Trophoblast cell (in vitro differentiated cells and primary cell): ENCODE measurements around the gene TSPO.
A peak's percentile ranks its signal among the peaks of the same experiment; 100 is the strongest.

ENCODE experiments used
- DNase-seq, 2 donors: peaks; one replicate each; pipeline ENCODE4 v3.0.0-alpha.2; 2016
- H2AFZ ChIP-seq: 2 replicates; pipeline ENCODE4 v1.6.1; 2013; ENCODE audit warnings: low read length, moderate library complexity, mild to moderate bottlenecking; ENCODE audit not compliant: insufficient read depth, poor library complexity
- H2AK5ac ChIP-seq: 2 replicates; pipeline ENCODE4 v1.6.1; 2013; ENCODE audit warnings: mild to moderate bottlenecking, low read length
- H2BK120ac ChIP-seq: 2 replicates; pipeline ENCODE4 v1.6.1; 2013; ENCODE audit warnings: low read length, mild to moderate bottlenecking, moderate library complexity; ENCODE audit not compliant: insufficient read depth, poor library complexity
- H2BK12ac ChIP-seq: 2 replicates; pipeline ENCODE4 v1.6.1; 2013; ENCODE audit warnings: mild to moderate bottlenecking, low read length, moderate library complexity
- H2BK5ac ChIP-seq: 2 replicates; pipeline ENCODE4 v1.6.1; 2013; ENCODE audit warnings: low read length, low read depth, moderate library complexity, mild to moderate bottlenecking; ENCODE audit not compliant: poor library complexity
- H3K14ac ChIP-seq: 2 replicates; pipeline ENCODE4 v1.6.1; 2013; ENCODE audit warnings: mild to moderate bottlenecking, low read length
- H3K18ac ChIP-seq: 2 replicates; pipeline ENCODE4 v1.6.1; 2013; ENCODE audit warnings: mild to moderate bottlenecking, low read length
- H3K23ac ChIP-seq: 2 replicates; pipeline ENCODE4 v1.6.1; 2013; ENCODE audit warnings: low read length
- H3K27ac ChIP-seq: 2 replicates; pipeline ENCODE4 v1.5.1; 2013; ENCODE audit warnings: low read depth, mild to moderate bottlenecking, inconsistent platforms, low read length, moderate library complexity
- H3K27me3 ChIP-seq: 2 replicates; pipeline ENCODE4 v1.6.1; 2013; ENCODE audit warnings: inconsistent platforms, mild to moderate bottlenecking, low read length, moderate library complexity; ENCODE audit not compliant: insufficient read depth
- H3K36me3 ChIP-seq, 2 experiments: 1 replicate in 1 of 2; 2 replicates in 1 of 2; pipeline ENCODE4 v1.6.1; 2013; ENCODE audit warnings: low read length in 2 of 2, mild to moderate bottlenecking in 2 of 2, moderate library complexity in 1 of 2; ENCODE audit not compliant: insufficient read depth in 2 of 2, control insufficient read depth in 1 of 2
- H3K4ac ChIP-seq: 2 replicates; pipeline ENCODE4 v1.6.1; 2013; ENCODE audit warnings: low read depth, mild to moderate bottlenecking, low read length, moderate library complexity
- H3K4me1 ChIP-seq, 2 experiments: 1 replicate in 1 of 2; 2 replicates in 1 of 2; pipeline ENCODE4 v1.6.1; 2013; ENCODE audit warnings: low read length in 2 of 2, mild to moderate bottlenecking in 2 of 2, moderate library complexity in 1 of 2; ENCODE audit not compliant: insufficient read depth in 2 of 2, control insufficient read depth in 1 of 2
- H3K4me2 ChIP-seq: 2 replicates; pipeline ENCODE4 v1.6.1; 2013; ENCODE audit warnings: inconsistent platforms, mild to moderate bottlenecking, low read length, moderate library complexity
- H3K4me3 ChIP-seq: 2 replicates; pipeline ENCODE4 v1.5.1; 2013; ENCODE audit warnings: mild to moderate bottlenecking, low read depth, low read length, inconsistent platforms
- H3K79me1 ChIP-seq: one replicate; pipeline ENCODE4 v1.6.1; 2013; ENCODE audit warnings: low read length
- H3K79me2 ChIP-seq: 2 replicates; pipeline ENCODE4 v1.6.1; 2013; ENCODE audit warnings: low read length, mild to moderate bottlenecking; ENCODE audit not compliant: control insufficient read depth, insufficient read depth, poor library complexity
- H3K9ac ChIP-seq: 2 replicates; pipeline ENCODE4 v1.6.1; 2013; ENCODE audit warnings: mild to moderate bottlenecking, low read length
- H3K9me3 ChIP-seq: 2 replicates; pipeline ENCODE4 v1.6.1; 2013; ENCODE audit warnings: low read depth, mild to moderate bottlenecking, control low read depth, inconsistent platforms, low read length; ENCODE audit not compliant: insufficient read depth
- H4K12ac ChIP-seq: 2 replicates; pipeline ENCODE4 v1.6.1; 2013; ENCODE audit warnings: low read depth, mild to moderate bottlenecking, low read length, moderate library complexity
- H4K8ac ChIP-seq: 2 replicates; pipeline ENCODE4 v1.6.1; 2013; ENCODE audit warnings: low read depth, mild to moderate bottlenecking, low read length, moderate library complexity
- H4K91ac ChIP-seq: one replicate; pipeline ENCODE4 v1.6.1; 2013; ENCODE audit warnings: low read depth, mild to moderate bottlenecking, low read length, moderate library complexity
- WGBS: extraction: QIAGEN DNeasy Blood & Tissue Kit; methylation state at CpG from one replicate; pipeline ENCODE4 v1.1.7; 2013; ENCODE audit warnings: missing lambda C conversion rate; ENCODE audit not compliant: insufficient read length, insufficient coverage; ENCODE audit errors: extremely low coverage; 5-methylcytosine and 5-hydroxymethylcytosine counted together

Gene TSPO

GRCh38 chr22:43166132-43166930 lies 15.0 kb downstream of the TSPO start:
- Histone ChIP-seq H3K14ac (no peak overlapping the region), H3K79me1 (peaks cover 4% of the 10 kb centered on the region), H4K8ac (no peak overlapping the region), H2BK5ac (no peak overlapping the region), H2BK120ac (no peak overlapping the region), H3K4me2 (no peak overlapping the region), H2BK12ac (no peak overlapping the region), H4K91ac (no peak overlapping the region), H3K36me3 (peaks cover 15 to 27% of the 10 kb centered on the region in 2 experiments), H2AK5ac (no peak overlapping the region), H4K12ac (no peak overlapping the region), H3K4me1 (peaks cover 10 to 12% of the 10 kb centered on the region in 2 experiments), H3K4me3 (peak overlapping the region; percentile 31), H2AFZ (no peak overlapping the region), H3K4ac (no peak overlapping the region), H3K9ac (no peak overlapping the region), H3K18ac (no peak overlapping the region), H3K27me3 (no peaks in the 10 kb centered on the region), H3K23ac (no peak overlapping the region), H3K79me2 (no peaks in the 10 kb centered on the region), H3K27ac (no peak overlapping the region), H3K9me3 (peaks cover 1% of the 10 kb centered on the region)
- WGBS: no CpG with 5 or more reads among the region's 23 CpGs
- no peak for DNase-seq

DNA sequence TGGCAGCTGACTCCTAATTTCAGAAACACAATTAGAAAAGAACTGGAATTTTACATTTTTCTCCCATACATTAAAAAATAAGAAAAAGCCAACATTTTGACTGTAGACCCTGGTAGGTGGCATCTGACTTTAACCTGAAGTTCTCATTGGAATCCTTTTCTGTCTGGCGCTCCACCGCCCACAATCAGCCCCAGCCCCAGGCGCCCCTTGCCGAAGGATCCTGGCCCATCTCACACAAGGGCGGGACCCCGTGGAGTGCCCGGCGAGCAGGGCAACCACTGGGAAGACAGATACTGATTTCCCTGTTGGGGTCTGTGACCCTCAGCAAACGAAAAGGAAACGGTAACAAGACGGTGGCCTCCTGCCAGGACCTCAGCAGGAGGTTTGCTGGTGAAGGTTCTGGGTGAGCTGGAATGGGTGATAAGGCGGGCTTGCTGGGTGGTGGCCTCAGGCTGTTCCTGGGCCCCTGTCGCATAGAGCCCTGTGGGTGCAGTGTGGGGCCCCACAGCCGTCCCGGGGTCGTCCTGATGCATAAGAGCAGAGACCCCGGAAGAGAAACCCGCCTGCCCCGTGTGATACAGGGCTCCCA lies 15.7 kb downstream of the TSPO start:
- WGBS: no CpG with 5 or more reads among the region's 19 CpGs
- H3K4ac ChIP-seq: no peak overlapping the region
- H3K4me2 ChIP-seq: no peak overlapping the region
- no peak overlapping the region for H2AK5ac ChIP-seq
- no peak overlapping the region for H3K9ac ChIP-seq
- H3K27ac ChIP-seq: no peak overlapping the region
- no peak overlapping the region for H3K23ac ChIP-seq
- no peak for DNase-seq
- H3K79me2 ChIP-seq: no peaks in the 10 kb centered on the region
- no peak overlapping the region for H2BK12ac ChIP-seq
- H4K8ac ChIP-seq: no peak overlapping the region
- no peak overlapping the region for H2AFZ ChIP-seq
- no peak overlapping the region for H4K12ac ChIP-seq
- H3K36me3 ChIP-seq: peaks cover 23 to 35% of the 10 kb centered on the region in 2 experiments
- H3K4me3 ChIP-seq: no peak overlapping the region
- H2BK5ac ChIP-seq: no peak overlapping the region
- peaks cover 4% of the 10 kb centered on the region for H3K79me1 ChIP-seq
- peaks cover 10 to 12% of the 10 kb centered on the region in 2 experiments for H3K4me1 ChIP-seq
- no peak overlapping the region for H3K14ac ChIP-seq
- no peak overlapping the region for H2BK120ac ChIP-seq
- no peaks in the 10 kb centered on the region for H3K27me3 ChIP-seq
- no peak overlapping the region for H3K18ac ChIP-seq
- peaks cover 1% of the 10 kb centered on the region for H3K9me3 ChIP-seq
- no peak overlapping the region for H4K91ac ChIP-seq

- Histone ChIP-seq H3K18ac (peak overlapping the region; percentile 15), H3K4me2 (peak overlapping the region; percentile 12), H3K4me3 (no peak overlapping the region), H2BK12ac (peak overlapping the region; percentile 23), H4K91ac (peak overlapping the region; percentile 13), H4K12ac (no peak overlapping the region), H3K36me3 (peaks cover 33 to 45% of the 10 kb centered on the region in 2 experiments), H2AK5ac (peak overlapping the region; percentile 22), H3K9me3 (no peaks in the 10 kb centered on the region), H3K27me3 (no peaks in the 10 kb centered on the region), H3K4me1 (peaks cover 10 to 12% of the 10 kb centered on the region in 2 experiments), H4K8ac (peak overlapping the region; percentile 22), H3K79me2 (no peaks in the 10 kb centered on the region), H3K23ac (no peak overlapping the region), H2BK5ac (no peak overlapping the region), H3K27ac (peak overlapping the region; percentile 2), H3K14ac (no peak overlapping the region), H3K9ac (no peak overlapping the region), H3K4ac (no peak overlapping the region), H2AFZ (no peak overlapping the region), H2BK120ac (no peak overlapping the region), H3K79me1 (peaks cover 4% of the 10 kb centered on the region)
- WGBS: no CpG with 5 or more reads among the region's 25 CpGs
- DNase-seq: peak; percentile 42 to 46
Measured at GRCh38 chr22:43168471-43169309, 17.3 kb downstream of the TSPO start.

GRCh38 chr22:43169310-43170130 lies 18.2 kb downstream of the TSPO start:
- peaks cover 10 to 12% of the 10 kb centered on the region in 2 experiments for H3K4me1 ChIP-seq
- peaks cover 4% of the 10 kb centered on the region for H3K79me1 ChIP-seq
- H4K91ac ChIP-seq: no peak overlapping the region
- H3K9ac ChIP-seq: no peak overlapping the region
- H2AK5ac ChIP-seq: no peak overlapping the region
- no peak overlapping the region for H3K27ac ChIP-seq
- no peak overlapping the region for H4K8ac ChIP-seq
- H3K4ac ChIP-seq: no peak overlapping the region
- H3K27me3 ChIP-seq: no peaks in the 10 kb centered on the region
- no peaks in the 10 kb centered on the region for H3K79me2 ChIP-seq
- peaks cover 40 to 54% of the 10 kb centered on the region in 2 experiments for H3K36me3 ChIP-seq
- no peak overlapping the region for H2BK5ac ChIP-seq
- H4K12ac ChIP-seq: no peak overlapping the region
- H2BK120ac ChIP-seq: no peak overlapping the region
- H3K23ac ChIP-seq: no peak overlapping the region
- WGBS: no CpG with 5 or more reads among the region's 23 CpGs
- H3K9me3 ChIP-seq: no peaks in the 10 kb centered on the region
- H3K4me3 ChIP-seq: no peak overlapping the region
- no peak overlapping the region for H3K14ac ChIP-seq
- no peak for DNase-seq
- H3K4me2 ChIP-seq: no peak overlapping the region
- no peak overlapping the region for H2BK12ac ChIP-seq
- no peak overlapping the region for H3K18ac ChIP-seq
- H2AFZ ChIP-seq: no peak overlapping the region
